ENCODE results near the gene SMYD2. TPM values are rescaled to one million over a fixed set of nuclear protein-coding genes. Genes with fewer than 3 reads are reported as not detected.

The SMYD2 gene
- polyA plus RNA-seq, 1 donor from 2014 or later = 36.9 TPM

DNA sequence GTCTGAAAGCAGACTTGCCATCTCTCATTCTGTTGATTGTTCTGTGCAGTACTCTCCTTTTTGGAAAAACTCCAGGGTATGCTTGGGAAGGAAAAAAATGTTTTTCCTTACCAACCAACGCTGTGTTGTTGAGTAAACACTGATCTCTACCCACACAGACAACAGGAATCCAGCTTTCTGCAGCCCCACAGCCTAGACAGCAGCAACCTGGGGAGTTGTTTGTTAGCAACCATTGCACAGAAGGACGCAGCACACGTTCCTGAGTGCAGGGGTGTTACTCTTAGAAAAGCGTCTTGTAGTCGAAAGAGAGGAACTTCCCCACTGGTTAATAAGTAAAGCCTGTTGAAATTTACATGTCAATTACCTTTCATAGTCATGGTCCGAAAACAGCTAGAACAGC is 56.6 kb downstream of the SMYD2 start:
- H3K9ac ChIP-seq (ENCODE audit: low read length) = no peak overlapping the region
- no peaks in the 10 kb centered on the region for H3K9me2 ChIP-seq (ENCODE audit: insufficient read depth, low read length)
- H3K4me3 ChIP-seq (ENCODE audit: low read length) = no peak overlapping the region
- H3K9me3 ChIP-seq (ENCODE audit: low read length) = no peaks in the 10 kb centered on the region
- no peak overlapping the region for H2AFZ ChIP-seq (ENCODE audit: low read depth, low read length)
- no peaks in the 10 kb centered on the region for H3K27me3 ChIP-seq (ENCODE audit: insufficient read depth, low read depth, low read length)
- H3K4me2 ChIP-seq (ENCODE audit: low read length) = no peak overlapping the region
- TF ChIP-seq MXI1 (conservative IDR thresholded peaks at IDR 0.05; ENCODE audit: poor library complexity, severe bottlenecking) = no peak
- TF ChIP-seq TAF1 (IDR thresholded peaks at IDR 0.05; ENCODE audit: low read depth) = no peak
- no peak for TF ChIP-seq SMC3 (conservative IDR thresholded peaks at IDR 0.05; ENCODE audit: poor library complexity)
- no peaks in the 10 kb centered on the region for H3K36me3 ChIP-seq (ENCODE audit: insufficient read depth, low read length)
- H4K20me1 ChIP-seq (ENCODE audit: insufficient read depth) = no peaks in the 10 kb centered on the region
- no peaks in the 10 kb centered on the region for H3K79me2 ChIP-seq (replicated peaks; ENCODE audit: insufficient read depth, low read length)
- no peaks in the 10 kb centered on the region for H3F3A ChIP-seq (ENCODE audit: insufficient read depth, low read length, poor library complexity, severe bottlenecking)
- no peak overlapping the region for H3K27ac ChIP-seq (ENCODE audit: low read length)

DNA sequence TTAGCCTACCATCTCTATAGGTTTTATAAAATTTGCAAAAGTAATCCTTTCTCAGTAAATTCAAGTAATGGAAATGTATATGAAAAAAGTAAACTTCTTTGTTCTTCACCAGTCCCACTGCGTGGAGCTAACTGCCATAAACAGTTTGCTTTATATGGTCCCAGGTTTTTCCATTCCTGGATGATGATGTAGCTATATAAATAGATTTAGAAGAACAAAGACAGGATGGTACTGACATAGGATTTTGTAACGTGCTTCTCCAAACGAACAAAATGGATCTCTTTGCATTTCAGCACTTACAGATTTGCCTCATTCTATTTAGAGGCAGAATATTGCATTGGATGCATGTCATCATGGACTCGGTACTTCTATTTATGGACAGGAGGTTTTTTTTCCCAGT is 57.3 kb downstream of the SMYD2 start:
- Histone ChIP-seq H3K79me2 (replicated peaks; ENCODE audit: insufficient read depth, low read length) (no peaks in the 10 kb centered on the region), H3K9me2 (ENCODE audit: insufficient read depth, low read length) (no peaks in the 10 kb centered on the region), H3F3A (ENCODE audit: insufficient read depth, low read length, poor library complexity, severe bottlenecking) (no peaks in the 10 kb centered on the region), H3K4me2 (ENCODE audit: low read length) (no peak overlapping the region), H4K20me1 (ENCODE audit: insufficient read depth) (no peaks in the 10 kb centered on the region), H2AFZ (ENCODE audit: low read depth, low read length) (no peak overlapping the region), H3K36me3 (ENCODE audit: insufficient read depth, low read length) (no peaks in the 10 kb centered on the region), H3K4me3 (ENCODE audit: low read length) (no peak overlapping the region), H3K9ac (ENCODE audit: low read length) (no peak overlapping the region), H3K27ac (ENCODE audit: low read length) (no peak overlapping the region), H3K27me3 (ENCODE audit: insufficient read depth, low read depth, low read length) (no peaks in the 10 kb centered on the region), H3K9me3 (ENCODE audit: low read length) (no peaks in the 10 kb centered on the region)
- TF ChIP-seq EP300 (conservative IDR thresholded peaks at IDR 0.05; ENCODE audit: poor library complexity, severe bottlenecking) (no peak), EZH2 (IDR thresholded peaks at IDR 0.05; ENCODE audit: borderline replicate concordance, insufficient read depth, low read length, poor library complexity, severe bottlenecking) (no peak), MXI1 (conservative IDR thresholded peaks at IDR 0.05; ENCODE audit: poor library complexity, severe bottlenecking) (no peak), RAD21 (conservative IDR thresholded peaks at IDR 0.05) (no peak), POLR2AphosphoS5 (IDR thresholded peaks at IDR 0.05) (no peak), CTCF (IDR thresholded peaks at IDR 0.05; ENCODE audit: poor library complexity, severe bottlenecking) (no peak), SMC3 (conservative IDR thresholded peaks at IDR 0.05; ENCODE audit: poor library complexity) (no peak)

DNA sequence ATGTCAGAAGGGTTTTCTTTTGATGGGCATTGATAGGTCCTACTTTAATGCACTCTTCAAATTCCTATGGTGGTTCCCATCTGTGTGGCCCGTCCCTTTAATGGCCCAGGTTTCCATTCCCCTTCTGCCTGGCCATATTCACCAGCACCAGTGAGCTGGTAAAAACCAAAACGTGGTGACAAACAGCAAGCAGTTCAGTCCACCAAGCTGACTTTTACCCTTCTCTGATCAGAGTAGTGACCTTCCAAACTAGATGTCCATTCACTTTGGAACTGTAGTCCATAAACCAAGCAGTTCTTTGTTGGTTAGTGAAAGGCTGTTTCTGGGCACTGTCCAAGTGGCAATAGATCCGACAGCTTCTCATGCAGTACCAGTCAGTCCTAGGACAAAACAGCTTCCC is 60.5 kb downstream of the SMYD2 start:
- H4K20me1 ChIP-seq (ENCODE audit: insufficient read depth) = no peaks in the 10 kb centered on the region
- no peaks in the 10 kb centered on the region for H3F3A ChIP-seq (ENCODE audit: insufficient read depth, low read length, poor library complexity, severe bottlenecking)
- no peaks in the 10 kb centered on the region for H3K79me2 ChIP-seq (replicated peaks; ENCODE audit: insufficient read depth, low read length)
- TF ChIP-seq MXI1 (conservative IDR thresholded peaks at IDR 0.05; ENCODE audit: poor library complexity, severe bottlenecking) = no peak
- TF ChIP-seq EZH2 (IDR thresholded peaks at IDR 0.05; ENCODE audit: borderline replicate concordance, insufficient read depth, low read length, poor library complexity, severe bottlenecking) = no peak
- TF ChIP-seq POLR2AphosphoS5 (IDR thresholded peaks at IDR 0.05) = no peak
- no peak for TF ChIP-seq CTCF (IDR thresholded peaks at IDR 0.05; ENCODE audit: poor library complexity, severe bottlenecking)
- no peak for TF ChIP-seq EP300 (conservative IDR thresholded peaks at IDR 0.05; ENCODE audit: poor library complexity, severe bottlenecking)
- no peaks in the 10 kb centered on the region for H3K9me3 ChIP-seq (ENCODE audit: low read length)
- H3K9ac ChIP-seq (ENCODE audit: low read length) = no peak overlapping the region
- no peak overlapping the region for H3K27ac ChIP-seq (ENCODE audit: low read length)
- H3K4me2 ChIP-seq (ENCODE audit: low read length) = no peak overlapping the region
- no peaks in the 10 kb centered on the region for H3K36me3 ChIP-seq (ENCODE audit: insufficient read depth, low read length)
- H3K4me3 ChIP-seq (ENCODE audit: low read length) = no peak overlapping the region
- H2AFZ ChIP-seq (ENCODE audit: low read depth, low read length) = no peak overlapping the region
- H3K27me3 ChIP-seq (ENCODE audit: insufficient read depth, low read depth, low read length) = no peaks in the 10 kb centered on the region
- no peaks in the 10 kb centered on the region for H3K9me2 ChIP-seq (ENCODE audit: insufficient read depth, low read length)

All from neural cell (in vitro differentiated cells).